Measurements from ENCODE around the gene LPO.
A peak's percentile ranks its signal among the peaks of the same experiment; 100 is the strongest.

LPO gene

GRCh38 chr17:58265271-58265670 is 26.9 kb downstream of the LPO start:
- DNase-seq (ENCODE audit: low spot score in 2 of 2) (no peak), ATAC-seq (no peak)
- Mint-ChIP-seq H3K36me3 (no peaks in the 10 kb centered on the region), H3K4me1 (peaks cover under 1% of the 10 kb centered on the region), H3K9me3 (no peaks in the 10 kb centered on the region), H3K4me3 (no peak overlapping the region), H3K27ac (no peak overlapping the region)

- DNase-seq (ENCODE audit: low spot score in 2 of 2) (no peak), ATAC-seq (no peak)
- Mint-ChIP-seq H3K4me1 (peaks cover 4% of the 10 kb centered on the region), H3K36me3 (no peaks in the 10 kb centered on the region), H3K9me3 (no peaks in the 10 kb centered on the region), H3K27ac (no peak overlapping the region), H3K4me3 (no peak overlapping the region)
These were observed 27.8 kb downstream of the LPO start for GRCh38 chr17:58265902-58266875.

DNA sequence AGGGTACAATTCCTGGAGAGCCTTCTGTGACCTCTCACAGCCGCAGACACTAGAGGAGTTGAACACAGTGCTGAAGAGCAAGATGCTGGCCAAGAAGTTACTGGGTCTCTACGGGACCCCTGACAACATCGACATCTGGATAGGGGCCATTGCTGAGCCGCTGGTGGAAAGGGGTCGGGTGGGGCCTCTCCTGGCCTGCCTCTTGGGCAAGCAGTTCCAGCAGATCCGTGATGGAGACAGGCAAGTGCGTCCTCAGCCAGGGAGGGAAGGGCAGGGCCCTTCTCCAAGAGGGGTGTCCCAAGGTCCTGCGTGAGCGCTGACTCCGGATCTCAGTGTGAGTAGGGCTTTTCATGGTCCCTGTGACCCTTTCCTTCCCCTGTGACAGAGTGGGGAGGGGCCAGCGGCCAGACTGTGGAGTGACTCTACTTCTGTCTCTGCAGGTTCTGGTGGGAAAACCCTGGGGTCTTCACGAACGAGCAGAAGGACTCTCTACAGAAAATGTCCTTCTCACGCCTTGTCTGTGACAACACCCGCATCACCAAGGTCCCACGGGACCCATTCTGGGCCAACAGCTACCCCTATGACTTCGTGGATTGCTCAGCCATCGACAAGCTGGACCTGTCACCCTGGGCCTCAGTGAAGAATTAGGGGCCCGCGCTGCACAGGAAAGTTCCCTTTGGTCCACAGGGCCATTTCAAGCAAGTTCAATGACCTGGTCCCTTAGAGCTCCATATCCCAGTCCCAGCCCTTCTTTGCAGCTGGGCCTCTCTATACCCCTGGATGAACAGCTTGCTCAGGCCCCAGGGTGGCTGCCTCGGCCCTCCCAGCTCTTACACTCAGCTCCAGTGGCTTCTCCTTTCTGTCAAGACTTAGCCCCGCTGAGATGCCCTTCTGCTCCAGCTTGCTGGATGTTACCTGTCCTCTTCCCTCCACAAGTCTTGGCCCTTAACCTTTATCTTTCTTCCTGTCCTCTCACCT is 29.3 kb downstream of the LPO start:
- Mint-ChIP-seq H3K27ac (no peak overlapping the region), H3K4me3 (no peak overlapping the region), H3K4me1 (peaks cover 4% of the 10 kb centered on the region), H3K9me3 (no peaks in the 10 kb centered on the region), H3K36me3 (no peaks in the 10 kb centered on the region)
- DNase-seq (ENCODE audit: low spot score in 2 of 2), result no peak
- no peak for ATAC-seq

GRCh38 chr17:58268326-58268725 is 29.9 kb downstream of the LPO start:
- no peak overlapping the region for H3K4me3 Mint-ChIP-seq
- DNase-seq (ENCODE audit: low spot score in 2 of 2), result no peak
- ATAC-seq, result no peak
- H3K4me1 Mint-ChIP-seq, result peaks cover 11% of the 10 kb centered on the region
- H3K27ac Mint-ChIP-seq, result no peak overlapping the region
- H3K36me3 Mint-ChIP-seq, result no peaks in the 10 kb centered on the region
- no peaks in the 10 kb centered on the region for H3K9me3 Mint-ChIP-seq

DNA sequence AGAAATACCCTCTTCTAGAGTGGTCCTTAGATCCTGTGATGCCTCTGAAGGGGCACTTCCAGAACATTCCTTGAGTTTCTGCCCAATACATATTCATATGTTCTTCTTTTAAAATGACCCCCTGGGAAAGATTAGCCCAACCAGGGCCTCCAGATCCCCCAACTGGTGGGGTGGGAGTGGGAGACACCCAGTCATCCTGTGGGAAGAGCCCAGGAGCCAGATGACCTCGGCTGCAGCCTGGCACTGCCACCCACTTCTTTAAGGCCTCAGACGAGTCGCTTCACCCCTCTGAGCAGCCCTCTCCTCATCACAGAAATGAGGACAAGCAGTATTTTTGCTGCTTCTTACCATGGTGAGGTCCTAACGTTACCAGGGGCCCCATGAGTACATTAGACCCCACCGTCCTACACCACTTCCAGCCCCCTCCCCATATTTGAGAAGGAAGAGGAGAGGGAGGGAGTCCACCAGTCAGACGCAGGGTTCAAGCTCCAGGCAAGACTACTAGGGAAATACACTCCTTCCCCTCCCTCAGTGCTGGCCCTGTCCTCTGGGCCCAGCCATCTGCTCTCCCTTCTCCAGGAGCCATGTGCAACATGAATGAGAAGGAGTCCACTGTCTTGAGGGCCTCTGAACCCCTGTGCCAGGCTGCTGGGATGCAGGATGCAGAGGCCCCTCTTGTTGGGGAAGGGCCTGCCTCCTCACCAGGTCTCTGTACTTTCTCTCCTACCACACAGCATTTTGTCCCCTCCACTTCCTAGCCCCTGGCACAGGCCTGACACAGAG is 30.6 kb downstream of the LPO start:
- peak overlapping the region; percentile 58 for H3K27ac Mint-ChIP-seq
- H3K36me3 Mint-ChIP-seq, result no peaks in the 10 kb centered on the region
- no peak overlapping the region for H3K4me3 Mint-ChIP-seq
- no peaks in the 10 kb centered on the region for H3K9me3 Mint-ChIP-seq
- ATAC-seq (no peak), DNase-seq (ENCODE audit: low spot score in 2 of 2) (no peak)
- H3K4me1 Mint-ChIP-seq, result peaks cover 14% of the 10 kb centered on the region

DNA sequence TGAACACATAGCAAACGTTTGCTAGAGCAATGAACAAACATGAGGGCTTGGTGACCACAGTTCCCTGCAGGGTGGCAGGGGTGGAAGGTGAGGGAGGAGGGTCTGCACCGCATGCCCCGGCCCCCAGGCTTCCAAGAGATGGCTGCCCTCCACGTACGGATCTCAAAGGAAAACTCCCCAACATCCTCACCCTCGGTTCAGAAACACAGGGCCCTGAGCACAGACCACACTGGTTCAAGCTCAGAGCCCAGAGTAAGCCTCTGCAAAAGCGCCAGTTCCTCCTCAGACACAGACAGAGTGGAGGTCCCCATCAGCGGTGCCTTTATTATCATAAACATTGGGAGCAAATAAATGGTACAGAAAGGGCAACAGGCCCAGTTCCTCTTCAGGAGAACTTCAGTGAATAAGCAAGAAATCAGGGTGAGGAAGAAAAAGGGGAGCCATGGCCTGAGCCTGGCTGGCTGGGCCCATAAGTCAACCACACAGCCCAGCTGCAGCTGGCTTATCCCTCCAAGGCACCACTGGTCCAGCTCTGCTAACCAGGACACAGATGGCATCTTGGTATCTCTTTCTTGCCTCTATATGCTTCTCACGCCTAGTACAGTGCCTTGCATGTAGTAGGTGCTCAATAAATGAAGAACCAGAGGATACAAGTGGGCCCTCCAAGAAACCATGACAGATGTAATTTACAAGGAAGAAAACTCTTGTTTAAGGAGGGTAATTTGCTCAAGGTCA is 31.3 kb downstream of the LPO start:
- Mint-ChIP-seq H3K4me3 (no peak overlapping the region), H3K9me3 (no peaks in the 10 kb centered on the region), H3K4me1 (peaks cover 14% of the 10 kb centered on the region), H3K36me3 (no peaks in the 10 kb centered on the region), H3K27ac (peak overlapping the region; percentile 58)
- ATAC-seq (no peak), DNase-seq (ENCODE audit: low spot score in 2 of 2) (no peak)

DNA sequence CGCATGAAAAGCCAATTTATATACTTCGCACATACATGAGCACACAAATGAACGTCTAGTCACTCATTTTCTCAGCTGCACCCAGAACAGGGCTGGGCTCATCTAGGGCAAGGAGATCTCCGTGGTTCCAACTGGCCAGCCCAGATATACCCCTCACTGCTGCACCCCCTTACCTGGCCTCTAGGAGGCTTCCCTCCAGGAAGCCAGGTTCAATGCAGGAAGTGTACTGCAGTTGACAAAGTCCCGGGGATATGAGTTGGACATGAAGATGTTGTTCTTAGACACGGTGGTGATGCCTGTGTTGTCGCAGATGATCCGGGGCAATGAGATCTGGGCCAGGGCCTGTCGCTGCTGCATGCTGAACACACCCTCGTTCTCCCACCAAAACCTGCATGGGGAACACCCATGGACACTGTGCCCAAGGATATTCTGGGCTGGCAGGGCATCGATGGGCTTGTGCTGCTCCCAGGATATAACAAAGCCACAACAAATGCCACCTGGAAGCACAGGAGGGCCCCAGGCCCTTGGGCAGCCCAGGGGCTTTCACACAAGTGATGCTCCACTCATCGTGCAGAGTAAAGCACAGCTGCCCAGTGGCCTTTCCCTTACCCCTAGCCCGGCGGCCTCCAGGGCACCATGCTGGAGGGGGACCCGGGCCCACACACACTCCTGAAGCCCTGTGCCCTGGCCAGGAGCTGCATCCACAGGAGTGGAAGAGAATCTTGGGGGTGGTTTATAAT is 32.3 kb downstream of the LPO start:
- DNase-seq (ENCODE audit: low spot score in 2 of 2) (no peak), ATAC-seq (no peak)
- Mint-ChIP-seq H3K36me3 (no peaks in the 10 kb centered on the region), H3K4me1 (peaks cover 14% of the 10 kb centered on the region), H3K27ac (no peak overlapping the region), H3K4me3 (no peak overlapping the region), H3K9me3 (no peaks in the 10 kb centered on the region)

DNA sequence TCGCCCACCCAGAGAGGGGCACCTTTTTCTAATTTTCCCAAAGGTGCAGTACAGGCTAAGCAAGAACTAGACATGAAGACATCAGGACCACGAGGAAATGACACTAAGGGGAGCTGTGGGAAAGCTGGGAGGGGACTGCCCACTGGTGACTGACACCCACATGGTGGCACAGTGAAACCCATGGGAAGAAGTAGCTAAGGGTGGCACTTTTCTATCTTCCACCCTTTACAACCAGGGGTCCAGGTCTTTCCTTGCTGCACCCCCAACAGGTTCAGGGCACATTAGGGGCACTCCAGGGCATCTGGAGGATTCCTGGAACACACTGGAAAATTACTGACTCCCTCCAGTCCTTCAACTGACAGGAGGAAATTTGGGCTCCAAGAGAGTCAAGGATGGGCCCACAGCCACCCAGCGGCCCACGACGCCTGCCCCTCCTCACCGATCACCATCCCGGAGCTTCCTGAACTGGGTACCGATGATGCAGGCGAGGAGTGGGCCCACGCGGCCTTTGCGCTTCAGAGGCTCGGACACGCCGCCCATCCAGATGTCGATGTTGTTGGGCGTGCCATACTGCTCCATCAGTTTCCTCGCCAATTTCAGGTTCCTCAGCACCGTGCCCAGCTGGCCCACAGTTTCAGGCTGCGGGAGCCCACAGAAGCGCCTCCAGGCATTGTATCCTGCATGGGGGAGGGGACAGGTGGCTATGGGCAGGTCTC is 33.0 kb downstream of the LPO start:
- Mint-ChIP-seq H3K9me3 (no peaks in the 10 kb centered on the region), H3K36me3 (no peaks in the 10 kb centered on the region), H3K4me3 (no peak overlapping the region), H3K27ac (no peak overlapping the region), H3K4me1 (peaks cover 14% of the 10 kb centered on the region)
- no peak for ATAC-seq
- no peak for DNase-seq (ENCODE audit: low spot score in 2 of 2)

- no peak overlapping the region for H3K27ac Mint-ChIP-seq
- H3K4me3 Mint-ChIP-seq, result no peak overlapping the region
- H3K36me3 Mint-ChIP-seq, result no peaks in the 10 kb centered on the region
- ATAC-seq, result no peak
- no peak for DNase-seq (ENCODE audit: low spot score in 2 of 2)
- H3K4me1 Mint-ChIP-seq, result peaks cover 14% of the 10 kb centered on the region
- H3K9me3 Mint-ChIP-seq, result no peaks in the 10 kb centered on the region
These were observed 34.2 kb downstream of the LPO start for GRCh38 chr17:58272367-58273280.

DNA sequence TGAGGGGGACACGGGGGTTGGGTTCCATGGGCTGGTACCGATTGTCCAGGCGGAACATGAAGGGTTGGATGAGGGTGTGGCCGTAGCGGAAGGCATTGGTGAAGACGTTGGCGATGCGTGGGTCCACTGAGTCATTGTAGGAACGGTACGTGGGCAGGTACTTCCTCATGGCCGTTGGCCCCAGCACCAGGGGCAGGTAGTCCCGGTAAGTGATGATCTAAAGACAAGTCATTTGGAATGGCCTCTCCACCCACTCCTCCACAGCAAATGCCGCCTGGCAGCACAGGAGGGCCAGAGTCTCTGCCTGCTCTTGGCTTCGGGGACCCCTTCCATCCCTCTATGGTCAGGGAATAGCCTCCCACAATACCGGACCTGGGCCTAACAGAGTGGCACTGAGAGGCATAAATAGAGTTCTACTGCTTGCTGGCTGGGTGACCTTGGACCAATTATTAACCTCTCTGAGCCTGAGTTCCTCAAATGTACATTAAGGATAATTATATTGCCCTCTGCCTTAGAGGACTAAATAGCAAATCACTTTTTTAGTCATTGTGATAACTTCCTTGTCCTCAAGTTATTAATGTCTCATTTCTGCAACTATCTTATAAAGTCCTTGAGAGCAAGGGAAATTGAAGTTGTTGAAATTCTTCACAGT is 35.2 kb downstream of the LPO start:
- ATAC-seq (peak; percentile 60), DNase-seq (ENCODE audit: low spot score in 2 of 2) (no peak)
- no peaks in the 10 kb centered on the region for H3K36me3 Mint-ChIP-seq
- H3K27ac Mint-ChIP-seq, result no peak overlapping the region
- H3K4me1 Mint-ChIP-seq, result peaks cover 14% of the 10 kb centered on the region
- no peaks in the 10 kb centered on the region for H3K9me3 Mint-ChIP-seq
- H3K4me3 Mint-ChIP-seq, result no peak overlapping the region

DNA sequence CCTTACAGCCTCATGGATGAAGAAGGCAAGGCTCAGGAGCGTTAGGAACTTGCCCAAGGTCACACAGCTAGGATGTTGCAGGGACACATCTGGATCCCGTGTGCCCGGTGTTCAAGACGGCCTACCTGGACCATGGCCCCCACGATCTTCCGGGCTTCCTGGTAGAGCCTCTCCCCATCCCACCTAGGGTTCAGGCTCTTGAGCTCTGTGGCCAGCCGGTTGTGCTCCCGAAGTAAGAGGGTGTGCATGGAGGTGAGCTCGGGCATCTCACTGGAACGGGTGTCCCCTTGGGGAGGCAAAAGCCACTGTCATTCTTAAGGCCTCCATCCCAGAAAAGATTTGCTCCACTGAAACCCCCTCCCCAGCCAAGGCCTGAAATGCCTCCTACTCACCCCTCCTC is 37.0 kb downstream of the LPO start:
- no peak for ATAC-seq
- Mint-ChIP-seq H3K9me3 (no peaks in the 10 kb centered on the region), H3K36me3 (no peaks in the 10 kb centered on the region), H3K4me3 (no peak overlapping the region), H3K4me1 (peaks cover 17% of the 10 kb centered on the region), H3K27ac (no peak overlapping the region)
- no peak for DNase-seq (ENCODE audit: low spot score in 2 of 2)

- Mint-ChIP-seq H3K9me3 (no peaks in the 10 kb centered on the region), H3K27ac (no peak overlapping the region), H3K4me1 (peaks cover 15% of the 10 kb centered on the region), H3K36me3 (no peaks in the 10 kb centered on the region), H3K4me3 (no peak overlapping the region)
- no peak for ATAC-seq
- no peak for DNase-seq (ENCODE audit: low spot score in 2 of 2)
These were observed 38.0 kb downstream of the LPO start for GRCh38 chr17:58276423-58276822.

All from stimulated activated effector memory CD8-positive, alpha-beta T cell treated with anti-CD3 and anti-CD28 coated beads, Interleukin-12 subunit alpha, Interleukin-12 subunit beta, amount 100 ng/mL, for 72 hours (primary cell).